Prostate gland (tissue), 2 donors: ENCODE data around the gene ENTPD5. TPM values are rescaled to one million over a fixed set of nuclear protein-coding genes. Genes with fewer than 3 reads are reported as not detected.
"Not testable (repeated sequence)": the region's sequence is repeated elsewhere in the genome, so short reads cannot be mapped to it uniquely, and the experiment has no call there.

Source experiments
- DNase-seq: peaks from one replicate; pipeline ENCODE4 v3.0.0-alpha.2; 2019; ENCODE audit warnings: low spot score
- H3K27ac ChIP-seq, 2 donors: fragments of 200-600 bp; sonication (generic); 2 replicates each; pipeline ENCODE4 v1.5.1; 2017 to 2019
- H3K27me3 ChIP-seq: fragments of 200-600 bp; sonication (generic); replicated peaks from 2 replicates; pipeline ENCODE4 v1.5.1; 2019; ENCODE audit not compliant: insufficient read depth
- H3K36me3 ChIP-seq, 2 donors: fragments of 200-600 bp; sonication (generic); 1 replicate in 1 of 2; 2 replicates in 1 of 2; pipeline versions ENCODE4 v1.5.1 to v1.8.1; 2017 to 2019
- H3K4me1 ChIP-seq: fragments of 200-600 bp; sonication (generic); replicated peaks from 2 replicates; pipeline ENCODE4 v1.5.1; 2019
- H3K4me3 ChIP-seq, 2 donors: fragments of 200-600 bp; sonication (generic); 2 replicates each; pipeline ENCODE4 v1.5.1; 2017 to 2019
- H3K9me3 ChIP-seq: fragments of 200-600 bp; sonication (generic); 2 replicates; pipeline ENCODE4 v1.5.1; 2017
- POLR2A ChIP-seq: fragments of 450-650 bp; IDR thresholded peaks from one replicate; pipeline ENCODE4 v1.6.1; 2016; ENCODE audit warnings: antibody characterized with exemption, mild to moderate bottlenecking
- POLR2AphosphoS5 ChIP-seq: sonication (generic); formaldehyde crosslinking; IDR thresholded peaks from one replicate; pipeline ENCODE4 v1.6.1; 2017; ENCODE audit warnings: antibody characterized with exemption
- WGBS: methylation state at CpG from one replicate; pipeline ENCODE4 v1.1.5; 2018; 5-methylcytosine and 5-hydroxymethylcytosine counted together
- intact Hi-C: fragments of 100-400 bp; cut with DNase I; formaldehyde crosslinking; loops from one replicate; pipeline ENCODE4 v1.14.2; 2022
- total RNA-seq, 2 donors: library from RNA; depleted of rRNA; stranded (reverse); fragments of >200 nt; gene quantifications; one replicate each; pipeline ENCODE4 v1.1.0, GENCODE V29; 2016
- TF ChIP-seq, protein P1 (sequence below), 4 experiments: fragments of 200-600 bp in 2 of 4; fragments of 450-650 bp in 2 of 4; sonication (generic) in 2 of 4; IDR thresholded peaks; 1 replicate in 3 of 4; 2 replicates in 1 of 4; pipeline ENCODE4 v1.5.1; 2016 to 2019; ENCODE audit warnings: antibody characterized with exemption in 4 of 4, mild to moderate bottlenecking in 2 of 4, moderate library complexity in 2 of 4

ENTPD5 gene
- total RNA-seq, 2 donors from 2014 or later = 33.4 to 63.6 TPM

DNA sequence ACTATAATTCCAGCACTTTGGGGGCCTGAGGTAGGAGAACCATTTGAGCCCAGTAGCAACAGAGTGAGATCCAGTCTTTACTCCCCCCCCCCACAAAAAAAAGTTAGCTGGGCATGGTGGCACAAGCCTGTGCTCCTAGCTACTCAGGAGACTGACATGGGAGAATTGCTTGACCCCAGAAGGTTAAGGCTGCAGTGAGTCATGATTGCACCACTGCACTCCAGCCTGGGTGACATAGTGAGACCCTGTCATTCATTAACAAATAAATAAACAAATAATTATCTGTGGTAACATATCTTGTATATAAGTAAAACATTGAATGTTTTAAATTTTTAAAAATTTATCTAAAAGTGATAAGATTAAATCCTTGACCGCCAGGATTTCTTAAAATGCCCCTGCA is 4.8 kb downstream of the ENTPD5 start:
- no peak overlapping the region for H3K4me3 ChIP-seq
- no peak overlapping the region for H3K27ac ChIP-seq
- H3K9me3 ChIP-seq = no peaks in the 10 kb centered on the region
- TF ChIP-seq POLR2AphosphoS5 = no peak
- TF ChIP-seq, protein P1, sequence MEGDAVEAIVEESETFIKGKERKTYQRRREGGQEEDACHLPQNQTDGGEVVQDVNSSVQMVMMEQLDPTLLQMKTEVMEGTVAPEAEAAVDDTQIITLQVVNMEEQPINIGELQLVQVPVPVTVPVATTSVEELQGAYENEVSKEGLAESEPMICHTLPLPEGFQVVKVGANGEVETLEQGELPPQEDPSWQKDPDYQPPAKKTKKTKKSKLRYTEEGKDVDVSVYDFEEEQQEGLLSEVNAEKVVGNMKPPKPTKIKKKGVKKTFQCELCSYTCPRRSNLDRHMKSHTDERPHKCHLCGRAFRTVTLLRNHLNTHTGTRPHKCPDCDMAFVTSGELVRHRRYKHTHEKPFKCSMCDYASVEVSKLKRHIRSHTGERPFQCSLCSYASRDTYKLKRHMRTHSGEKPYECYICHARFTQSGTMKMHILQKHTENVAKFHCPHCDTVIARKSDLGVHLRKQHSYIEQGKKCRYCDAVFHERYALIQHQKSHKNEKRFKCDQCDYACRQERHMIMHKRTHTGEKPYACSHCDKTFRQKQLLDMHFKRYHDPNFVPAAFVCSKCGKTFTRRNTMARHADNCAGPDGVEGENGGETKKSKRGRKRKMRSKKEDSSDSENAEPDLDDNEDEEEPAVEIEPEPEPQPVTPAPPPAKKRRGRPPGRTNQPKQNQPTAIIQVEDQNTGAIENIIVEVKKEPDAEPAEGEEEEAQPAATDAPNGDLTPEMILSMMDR (IDR thresholded peaks at IDR 0.05) = no peak
- TF ChIP-seq POLR2A = no peak
- intact Hi-C loops = no loop called here
- H3K4me1 ChIP-seq = no peaks in the 10 kb centered on the region
- no peak for DNase-seq
- 97% methylated on average over 1 of the region's 1 CpG for WGBS
- H3K36me3 ChIP-seq = no peaks in the 10 kb centered on the region
- H3K27me3 ChIP-seq = no peaks in the 10 kb centered on the region

DNA sequence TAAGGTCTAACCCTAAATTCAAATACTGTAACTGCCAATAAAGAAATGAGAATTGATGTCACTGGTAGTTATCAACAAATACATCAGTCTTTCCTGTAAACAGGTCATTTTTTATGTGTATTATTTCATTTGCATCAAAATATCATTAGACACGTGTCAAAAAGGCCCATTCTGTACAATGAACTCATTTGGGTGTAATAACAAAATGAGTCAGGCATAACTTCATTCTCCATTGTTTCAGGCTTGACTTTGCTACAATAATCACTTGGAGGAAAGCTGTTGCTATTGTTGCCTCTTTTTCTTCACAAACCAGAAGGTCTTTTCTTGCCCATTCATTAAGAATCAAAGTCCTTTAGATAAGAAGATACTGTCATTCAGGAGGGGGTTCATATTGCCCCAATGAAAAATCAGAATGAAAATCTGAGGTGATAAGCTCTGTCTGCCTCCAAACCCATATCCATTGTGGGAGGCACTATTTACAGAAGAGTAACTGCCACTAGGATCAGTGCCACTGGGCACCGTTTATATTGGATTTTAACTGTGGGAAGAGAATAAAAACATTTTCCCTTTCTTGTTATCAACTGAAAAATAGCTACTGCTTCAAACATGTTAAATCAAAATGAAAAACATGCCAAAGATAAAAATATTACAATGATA is 10.1 kb downstream of the ENTPD5 start:
- H3K4me1 ChIP-seq = no peaks in the 10 kb centered on the region
- intact Hi-C loops = no loop called here
- TF ChIP-seq POLR2A = no peak
- TF ChIP-seq POLR2AphosphoS5 = no peak
- TF ChIP-seq, protein P1 (IDR thresholded peaks at IDR 0.05) = no peak
- no peak overlapping the region for H3K27ac ChIP-seq
- no peak for DNase-seq
- no peak overlapping the region for H3K4me3 ChIP-seq
- H3K36me3 ChIP-seq = no peaks in the 10 kb centered on the region
- WGBS = 68% methylated on average over 2 of the region's 2 CpGs
- H3K9me3 ChIP-seq = no peaks in the 10 kb centered on the region
- no peaks in the 10 kb centered on the region for H3K27me3 ChIP-seq

DNA sequence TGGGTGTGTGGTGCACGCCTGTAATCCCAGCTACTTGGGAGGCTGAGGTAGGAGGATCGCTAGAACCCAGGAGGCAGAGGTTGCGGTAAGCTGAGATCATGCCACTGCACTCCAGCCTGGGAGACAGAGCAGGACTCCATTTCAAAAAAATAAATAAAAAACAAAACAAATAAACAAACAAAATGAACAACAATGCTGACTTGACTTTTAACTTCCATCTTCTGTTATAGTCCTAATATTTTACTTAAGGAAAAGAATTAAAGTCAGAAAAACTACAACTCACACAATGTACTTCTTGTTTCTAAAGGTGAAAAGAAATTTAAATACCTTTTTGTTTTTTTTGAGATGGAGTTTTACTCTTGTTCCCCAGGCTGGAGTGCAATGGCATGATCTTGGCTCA is 13.4 kb downstream of the ENTPD5 start:
- intact Hi-C loops = not testable (repeated sequence)

DNA sequence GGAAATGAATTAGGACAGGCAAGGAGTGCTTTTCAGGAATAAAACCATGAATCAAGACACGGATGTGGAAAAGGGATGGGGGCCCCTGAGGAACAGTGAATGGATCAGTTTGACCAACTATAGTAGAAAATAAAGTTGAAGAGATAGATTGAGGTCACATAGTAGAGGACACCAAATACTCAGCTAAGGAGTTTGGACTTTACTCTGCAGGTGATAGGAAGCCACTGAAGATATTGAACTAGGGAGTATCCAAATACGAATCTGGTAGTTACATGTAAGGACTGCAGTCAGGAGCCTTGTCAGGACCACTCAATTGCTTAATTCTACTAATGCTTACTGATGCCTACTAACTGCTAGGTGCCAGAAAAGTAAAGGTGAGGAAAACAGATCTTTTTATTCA is 20.4 kb downstream of the ENTPD5 start:
- intact Hi-C loops = no loop called here
- WGBS = 74% methylated on average over 2 of the region's 2 CpGs
- peaks cover 5% of the 10 kb centered on the region for H3K4me1 ChIP-seq
- no peaks in the 10 kb centered on the region for H3K27me3 ChIP-seq
- H3K9me3 ChIP-seq = no peaks in the 10 kb centered on the region
- no peak overlapping the region for H3K4me3 ChIP-seq
- peak overlapping the region; percentile 46 to 54 for H3K27ac ChIP-seq
- H3K36me3 ChIP-seq = no peaks in the 10 kb centered on the region
- TF ChIP-seq POLR2AphosphoS5 (no peak), POLR2A (no peak)
- TF ChIP-seq, protein P1 (IDR thresholded peaks at IDR 0.05) = no peak
- DNase-seq = no peak

More for the DNA sequence above, 13.4 kb downstream of the ENTPD5 start:
- 93% methylated on average over 3 of the region's 3 CpGs for WGBS
- H3K27ac ChIP-seq, H3K27me3 ChIP-seq, H3K4me3 ChIP-seq, H3K9me3 ChIP-seq, DNase-seq, H3K36me3 ChIP-seq, H3K4me1 ChIP-seq: not testable (repeated sequence)

DNA sequence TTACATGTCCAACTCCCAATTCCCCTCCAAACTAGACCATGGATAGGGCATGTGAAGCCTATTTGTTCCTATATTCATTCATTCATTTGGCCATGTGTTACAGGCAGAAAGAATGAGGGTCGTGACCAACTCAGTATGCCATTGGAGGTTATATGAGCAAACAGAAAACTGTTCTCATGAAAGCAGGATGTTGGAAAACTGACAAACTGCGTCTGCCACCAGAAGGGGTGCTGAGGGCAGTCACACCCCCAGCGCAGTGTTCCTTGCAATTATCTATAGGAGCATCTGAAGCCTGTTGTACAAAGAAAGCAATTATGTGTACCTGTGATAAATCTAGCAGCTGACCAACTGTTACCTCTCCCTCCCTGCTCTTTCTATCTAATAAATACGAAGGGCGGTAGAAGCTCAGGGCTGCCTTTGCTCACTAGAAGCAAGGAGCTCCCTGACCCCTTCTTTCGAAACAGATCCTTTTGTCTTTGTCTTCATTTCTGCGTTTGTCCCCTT is 21.1 kb downstream of the ENTPD5 start:
- H3K9me3 ChIP-seq = no peaks in the 10 kb centered on the region
- TF ChIP-seq POLR2A = no peak
- peak; percentile 25 for TF ChIP-seq POLR2AphosphoS5
- H3K4me3 ChIP-seq = no peak overlapping the region
- peak; percentile 44 for DNase-seq
- no peaks in the 10 kb centered on the region for H3K27me3 ChIP-seq
- peaks cover 5% of the 10 kb centered on the region for H3K4me1 ChIP-seq
- WGBS = 66% methylated on average over 7 of the region's 7 CpGs
- peak overlapping the region; percentile 46 to 54 for H3K27ac ChIP-seq
- no peaks in the 10 kb centered on the region for H3K36me3 ChIP-seq
- intact Hi-C loops = no loop called here
